HG03575 (cell line): ENCODE data around the gene ZNF620.
A peak's percentile ranks its signal among the peaks of the same experiment; 100 is the strongest.
"Not testable (repeated sequence)": the region's sequence is repeated elsewhere in the genome, so short reads cannot be mapped to it uniquely, and the experiment has no call there.

Experiments
- ATAC-seq: cut with Tn5 transposase; IDR thresholded peaks from one replicate; pipeline ENCODE4 v1.9.1; 2021; ENCODE audit not compliant: unreplicated experiment, insufficient number of reproducible peaks, low FRiP score; ENCODE audit errors: extremely low read depth

The ZNF620 gene

GRCh38 chr3:40505599-40506462 lies at the start of gene ZNF620:
Gene ZNF620 (plus strand): TSS chr3:40506039. CDS start chr3:40506353, 314 bp downstream.
- ATAC-seq: no peak

DNA sequence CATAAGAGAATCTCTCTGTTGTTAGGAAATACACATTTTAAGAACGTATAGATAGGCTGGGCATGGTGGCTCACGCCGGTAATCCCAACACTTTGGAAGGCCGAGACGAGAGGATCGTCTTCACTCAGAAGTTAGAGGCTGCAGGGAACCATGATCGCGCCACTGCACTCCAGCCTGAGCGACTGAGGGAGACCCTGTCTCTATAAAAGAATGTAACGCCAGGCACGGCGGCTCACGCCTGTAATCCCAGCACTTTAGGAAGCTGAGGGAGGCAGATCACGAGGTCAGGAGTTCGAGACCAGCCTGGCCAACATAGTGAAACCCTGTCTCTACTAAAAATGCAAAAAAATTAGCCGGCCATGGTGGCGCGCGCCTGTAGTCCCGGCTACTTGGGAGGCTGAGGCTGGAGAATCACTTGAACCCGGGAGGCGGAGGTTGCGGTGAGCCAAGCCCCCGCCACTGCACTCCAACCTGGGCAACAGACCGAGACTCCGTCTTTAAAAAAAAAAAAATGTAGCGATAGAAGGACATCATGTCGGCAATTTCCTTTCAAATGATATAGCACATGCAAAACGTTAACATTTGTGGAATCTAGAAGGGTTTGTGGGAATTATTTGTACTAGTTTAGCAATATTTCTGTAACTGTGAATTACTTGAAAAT lies 49.4 kb upstream of the ZNF620 start:
- ATAC-seq: no peak

- ATAC-seq: peak; percentile 37
Observed at GRCh38 chr3:40456940-40457823, 48.7 kb upstream of the ZNF620 start, which contains the start of gene RPL14. Gene RPL14 (plus strand): TSS chr3:40457339. CDS start chr3:40457472, 133 bp downstream.

- no peak for ATAC-seq
Observed at GRCh38 chr3:40458473-40458872, 47.4 kb upstream of the ZNF620 start.

- not testable (repeated sequence) for ATAC-seq
Observed at GRCh38 chr3:40460481-40460880, 45.4 kb upstream of the ZNF620 start.

DNA sequence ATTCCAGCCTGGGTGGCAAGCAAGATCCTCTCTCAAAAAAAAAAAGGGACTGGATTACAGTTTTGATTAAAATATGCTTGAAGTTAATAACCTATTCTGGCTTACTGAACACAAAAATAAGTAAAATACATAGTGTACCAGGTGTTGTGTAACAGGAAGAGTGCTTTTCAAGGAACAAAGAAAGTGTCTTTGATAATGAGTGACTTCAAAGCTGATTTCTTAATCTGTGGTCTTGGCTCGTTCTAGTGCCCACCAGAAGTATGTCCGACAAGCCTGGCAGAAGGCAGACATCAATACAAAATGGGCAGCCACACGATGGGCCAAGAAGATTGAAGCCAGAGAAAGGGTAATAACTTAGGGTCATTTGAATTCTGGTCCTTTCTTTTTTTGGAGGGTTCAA lies 44.7 kb upstream of the ZNF620 start:
- no peak for ATAC-seq

DNA sequence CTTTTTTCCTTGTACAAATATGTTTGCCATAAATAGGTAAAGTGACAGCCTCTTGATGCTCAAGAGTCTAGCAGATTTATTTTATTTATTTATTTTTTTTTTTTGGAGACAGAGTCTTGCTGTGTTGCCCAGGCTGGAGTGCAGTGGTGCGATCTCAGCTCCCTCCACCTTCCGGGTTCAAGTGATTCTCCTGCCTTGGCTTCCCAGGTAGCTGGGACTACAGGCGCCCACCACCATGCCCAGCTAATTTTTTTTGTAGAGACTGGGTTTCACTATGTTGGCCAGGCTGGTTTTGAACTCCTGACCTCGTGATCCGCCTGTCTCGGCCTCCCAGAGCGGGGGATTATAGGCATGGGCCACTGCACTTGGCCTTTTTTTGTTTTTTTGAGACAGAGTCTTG lies 43.0 kb upstream of the ZNF620 start:
- ATAC-seq: not testable (repeated sequence)

DNA sequence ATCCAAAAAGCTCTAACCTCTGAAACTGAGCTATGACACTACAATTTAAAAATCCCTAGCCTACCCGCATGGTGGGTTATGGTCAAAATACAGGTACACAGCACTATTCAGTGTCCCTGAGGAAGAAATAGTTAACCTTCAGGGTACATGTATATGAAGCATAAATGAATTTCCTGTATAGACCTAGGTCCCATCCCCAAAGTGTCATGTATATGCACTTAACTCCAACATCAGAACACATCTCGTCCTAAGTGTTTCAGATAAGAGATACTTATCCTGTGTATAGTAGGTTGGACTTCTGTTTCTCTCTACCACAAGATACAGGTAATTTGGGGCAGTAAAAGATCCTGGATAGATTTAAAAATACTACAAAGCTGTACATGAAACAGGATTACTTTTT lies 42.3 kb upstream of the ZNF620 start:
- no peak for ATAC-seq

DNA sequence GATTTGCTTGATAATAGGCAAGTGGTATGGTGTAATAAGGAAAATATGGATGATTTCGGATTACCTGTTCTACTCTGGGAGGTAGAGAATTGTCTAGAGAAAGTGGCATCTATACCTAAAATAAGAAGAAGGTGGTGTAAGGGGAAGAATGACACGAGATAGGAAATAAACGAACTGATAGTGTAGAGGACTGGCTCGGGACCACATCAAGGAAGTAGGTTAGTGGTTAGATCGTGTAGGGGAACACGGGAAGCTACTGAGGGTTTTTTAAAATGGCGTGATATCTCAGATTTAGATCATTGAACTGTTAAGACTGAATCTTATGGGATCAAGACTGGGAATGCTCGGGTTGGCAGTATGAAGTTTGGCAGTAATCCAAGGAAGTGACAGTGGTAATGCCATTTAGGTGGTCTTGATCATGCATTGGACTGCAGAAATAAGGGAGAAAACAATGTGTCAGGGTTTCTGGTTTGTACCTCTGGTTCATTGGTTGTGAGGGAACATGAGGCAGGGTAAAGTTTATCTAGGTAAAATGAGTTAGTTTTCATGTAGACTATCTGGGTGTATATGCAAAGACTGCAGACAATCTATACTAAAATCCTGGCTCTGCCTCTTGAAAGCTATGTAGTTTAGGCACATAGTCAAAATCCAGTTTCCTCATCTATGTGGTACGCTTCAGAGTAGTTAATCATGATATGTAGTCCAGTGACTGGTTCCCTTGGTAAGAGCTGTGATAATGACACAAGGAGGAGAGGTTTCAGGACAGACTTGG lies 41.3 kb upstream of the ZNF620 start:
- ATAC-seq: no peak

DNA sequence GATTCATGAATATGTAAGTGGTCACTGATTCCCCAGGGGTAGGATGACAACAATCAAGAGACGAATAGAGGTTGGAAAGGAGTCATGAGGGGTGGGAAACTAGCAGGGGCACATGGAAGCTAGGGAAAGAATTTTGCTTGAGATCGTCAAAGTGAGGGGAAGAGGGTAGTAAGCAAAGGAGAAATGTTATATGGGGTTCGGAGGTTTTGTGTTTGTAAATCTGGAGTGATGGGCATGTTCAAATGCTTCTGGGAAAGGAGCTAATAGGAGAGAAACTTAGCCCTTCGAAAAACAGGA lies 40.8 kb upstream of the ZNF620 start:
- ATAC-seq: no peak

- ATAC-seq: no peak
Observed at GRCh38 chr3:40465456-40465855, 40.4 kb upstream of the ZNF620 start.

- ATAC-seq: no peak
Observed at GRCh38 chr3:40468018-40468417, 37.8 kb upstream of the ZNF620 start.

DNA sequence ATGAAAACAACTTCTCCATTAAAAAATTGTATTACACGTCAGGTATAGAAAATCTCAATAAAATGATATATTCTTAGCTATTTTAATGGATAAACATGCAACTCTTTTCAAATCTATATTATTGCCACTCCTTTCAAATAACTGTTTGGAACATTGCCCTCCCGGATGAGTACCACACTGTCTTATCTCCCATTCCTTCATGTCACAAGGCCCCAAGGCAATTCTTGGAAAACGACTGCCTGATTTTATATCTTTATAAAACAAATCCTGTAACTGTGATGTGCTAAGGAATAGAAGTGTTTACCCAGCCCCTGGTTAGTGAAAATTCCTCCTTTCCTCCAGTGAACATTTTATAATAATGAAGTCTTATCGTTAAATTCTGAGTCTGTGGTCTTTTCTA lies 35.1 kb upstream of the ZNF620 start:
- ATAC-seq: no peak

GRCh38 chr3:40476478-40477470 lies 29.1 kb upstream of the ZNF620 start, which contains the start of gene ZNF619:
Gene ZNF619 (plus strand): TSS chr3:40477122. CDS start chr3:40477980, 858 bp downstream.
- no peak for ATAC-seq

DNA sequence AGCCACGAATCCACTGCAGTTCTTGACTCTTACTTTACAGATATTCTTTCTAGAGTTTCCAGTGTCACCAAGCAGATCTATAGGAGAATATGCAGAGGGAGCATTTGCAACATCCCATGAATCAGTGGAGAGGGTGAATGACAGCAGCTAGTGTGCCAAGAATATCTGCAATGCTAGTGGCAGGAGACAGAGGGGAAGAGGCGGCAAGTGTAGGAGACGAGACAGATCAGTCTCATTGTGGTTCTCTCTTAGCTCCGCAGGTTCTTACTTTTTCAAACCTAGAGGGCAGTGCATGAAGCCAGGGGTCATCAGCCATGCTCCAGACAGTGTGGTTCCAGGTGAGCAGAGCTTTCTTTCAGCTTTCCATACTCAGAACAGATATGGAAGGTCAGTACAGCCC lies 28.2 kb upstream of the ZNF620 start:
- ATAC-seq: no peak

DNA sequence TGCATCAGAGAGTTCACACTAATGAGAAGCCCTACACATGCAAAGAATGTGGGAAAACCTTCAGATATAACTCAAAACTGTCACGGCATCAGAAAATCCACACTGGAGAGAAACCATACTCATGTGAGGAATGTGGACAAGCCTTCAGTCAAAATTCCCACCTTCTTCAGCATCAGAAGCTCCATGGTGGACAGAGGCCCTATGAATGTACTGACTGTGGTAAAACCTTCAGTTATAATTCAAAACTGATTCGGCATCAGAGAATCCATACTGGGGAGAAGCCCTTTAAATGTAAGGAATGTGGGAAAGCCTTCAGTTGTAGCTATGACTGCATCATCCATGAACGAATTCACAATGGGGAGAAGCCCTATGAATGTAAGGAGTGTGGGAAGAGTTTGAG lies 18.7 kb upstream of the ZNF620 start:
- no peak for ATAC-seq

GRCh38 chr3:40490916-40491315 lies 14.9 kb upstream of the ZNF620 start:
- ATAC-seq: no peak

DNA sequence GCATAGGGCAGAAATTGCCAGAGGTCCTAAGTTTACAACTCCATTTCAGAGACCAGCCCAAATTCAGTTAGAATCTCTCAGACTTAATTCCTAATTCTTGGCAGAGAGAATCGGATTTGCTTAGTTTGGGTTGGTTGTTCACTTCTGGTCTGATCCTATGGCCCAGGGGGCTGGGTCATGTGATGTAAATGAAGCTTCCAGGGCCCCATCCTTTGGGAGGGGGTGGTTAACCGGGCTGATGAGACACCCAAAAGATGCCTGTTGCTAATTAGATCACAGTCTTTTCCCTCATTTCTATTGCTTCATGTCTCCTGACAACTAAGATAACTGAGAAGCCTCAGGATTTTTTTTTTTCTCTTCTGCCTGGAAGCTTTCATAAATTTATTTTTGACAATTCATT lies 11.1 kb upstream of the ZNF620 start:
- ATAC-seq: no peak
